ENCODE data around the gene COLEC12.
"Not testable (repeated sequence)": the region's sequence is repeated elsewhere in the genome, so short reads cannot be mapped to it uniquely, and the experiment has no call there.

The COLEC12 gene

DNA sequence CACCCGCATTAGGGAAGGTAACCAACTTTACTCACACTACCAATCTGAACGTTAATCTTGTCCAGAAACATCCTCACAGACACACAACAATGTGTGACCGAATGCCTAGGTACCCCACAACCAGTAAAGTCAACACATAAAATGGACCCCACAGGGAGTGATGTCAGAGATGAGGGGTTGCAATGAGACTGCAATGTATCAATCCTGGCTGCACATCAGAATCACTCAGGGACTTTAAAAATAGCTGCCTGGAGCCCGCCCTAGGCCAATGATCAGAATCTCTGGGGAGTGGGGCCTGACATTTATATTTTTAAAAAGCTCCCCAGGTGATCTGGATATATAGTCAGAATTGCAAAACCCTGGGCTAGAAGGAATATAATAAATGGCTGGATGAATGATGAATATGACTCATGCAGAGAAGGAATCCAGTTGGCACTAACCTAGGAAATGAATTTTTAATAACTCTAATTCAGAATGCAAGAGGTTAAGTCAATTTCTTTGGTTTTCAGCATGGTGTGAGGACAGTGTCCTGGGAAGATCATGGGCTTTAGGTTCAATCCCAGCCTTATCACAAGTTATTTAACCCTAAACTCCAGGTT lies 92.8 kb downstream of the COLEC12 start:
- no peaks in the 10 kb centered on the region for H3K27me3 ChIP-seq (ENCODE audit: control insufficient read depth, insufficient read depth, low read length)
- H3K4me3 ChIP-seq (ENCODE audit: low read length) = no peak overlapping the region
- H3K27ac ChIP-seq (ENCODE audit: low read depth, low read length) = no peak overlapping the region
- no peaks in the 10 kb centered on the region for H3K4me1 ChIP-seq (ENCODE audit: control insufficient read depth, insufficient read depth, low read length)
- H3K9ac ChIP-seq (ENCODE audit: low read length) = no peak overlapping the region
- no peaks in the 10 kb centered on the region for H3K36me3 ChIP-seq (ENCODE audit: control insufficient read depth, insufficient read depth, low read length)

DNA sequence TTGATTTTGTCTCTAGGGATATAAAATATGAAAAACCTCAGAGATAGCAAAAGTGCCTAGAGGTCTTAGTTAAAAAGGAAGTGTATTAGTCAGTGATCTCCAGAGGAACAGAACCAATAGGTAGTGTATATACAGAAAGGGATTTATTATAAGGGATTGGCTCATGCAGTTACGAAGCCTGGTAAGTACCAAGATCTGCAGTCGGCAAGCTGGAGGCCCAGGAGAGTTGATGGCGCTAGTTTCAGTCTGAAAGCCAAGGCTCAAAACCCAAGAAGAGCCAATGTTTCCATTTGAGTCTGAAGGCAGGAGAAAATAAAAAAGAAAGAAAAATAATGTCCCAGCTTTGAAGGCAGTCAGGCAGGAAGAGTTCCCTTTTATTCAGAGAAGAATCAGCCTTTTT lies 93.3 kb downstream of the COLEC12 start:
- no peak overlapping the region for H3K9ac ChIP-seq (ENCODE audit: low read length)
- H3K27me3 ChIP-seq (ENCODE audit: control insufficient read depth, insufficient read depth, low read length) = no peaks in the 10 kb centered on the region
- no peaks in the 10 kb centered on the region for H3K36me3 ChIP-seq (ENCODE audit: control insufficient read depth, insufficient read depth, low read length)
- H3K4me3 ChIP-seq (ENCODE audit: low read length) = no peak overlapping the region
- H3K27ac ChIP-seq (ENCODE audit: low read depth, low read length) = no peak overlapping the region
- H3K4me1 ChIP-seq (ENCODE audit: control insufficient read depth, insufficient read depth, low read length) = no peaks in the 10 kb centered on the region

DNA sequence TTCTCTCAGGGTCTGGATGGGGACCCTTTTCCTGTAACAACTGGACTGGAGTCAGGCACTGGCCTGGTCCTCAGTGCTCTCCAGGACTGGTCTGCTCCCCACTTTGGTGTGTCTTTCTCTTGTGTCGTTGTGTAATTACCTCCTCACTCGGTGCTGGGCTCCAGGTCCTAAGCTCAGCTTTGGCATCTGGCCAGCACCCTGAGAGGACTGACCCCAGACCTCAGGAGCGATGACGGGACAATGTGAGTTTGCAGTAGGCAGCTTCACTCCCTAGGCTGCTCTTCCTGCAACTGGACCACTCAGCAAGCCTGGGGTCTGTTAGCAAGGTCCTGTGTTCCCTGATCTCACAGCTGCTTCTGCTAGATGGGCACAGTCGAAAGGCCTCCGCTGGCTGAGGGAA lies 93.8 kb downstream of the COLEC12 start:
- Histone ChIP-seq H3K27ac (ENCODE audit: low read depth, low read length) (no peak overlapping the region), H3K4me1 (ENCODE audit: control insufficient read depth, insufficient read depth, low read length) (no peaks in the 10 kb centered on the region), H3K27me3 (ENCODE audit: control insufficient read depth, insufficient read depth, low read length) (no peaks in the 10 kb centered on the region), H3K4me3 (ENCODE audit: low read length) (no peak overlapping the region), H3K9ac (ENCODE audit: low read length) (no peak overlapping the region), H3K36me3 (ENCODE audit: control insufficient read depth, insufficient read depth, low read length) (no peaks in the 10 kb centered on the region)

DNA sequence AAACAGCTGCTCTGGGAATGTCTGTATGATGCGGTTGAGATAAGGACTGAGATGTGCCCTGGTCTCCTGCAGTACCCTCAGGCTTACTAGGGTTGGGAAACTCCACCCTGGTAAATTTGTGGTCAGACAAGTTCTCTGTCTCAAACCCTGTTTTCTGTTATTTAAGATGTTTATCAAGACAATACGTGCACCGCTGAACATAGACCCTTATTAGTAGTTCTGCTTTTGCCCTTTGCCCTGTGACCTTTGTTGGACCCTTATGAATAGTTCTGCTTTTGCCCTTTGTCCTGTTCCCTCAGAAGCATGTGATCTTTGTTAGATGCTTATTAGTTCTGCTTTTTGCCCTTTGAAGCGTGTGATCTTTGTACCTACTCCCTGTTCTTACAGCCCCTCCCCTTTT lies 95.5 kb downstream of the COLEC12 start:
- H3K36me3 ChIP-seq (ENCODE audit: control insufficient read depth, insufficient read depth, low read length); H3K27ac ChIP-seq (ENCODE audit: low read depth, low read length); H3K9ac ChIP-seq (ENCODE audit: low read length); H3K4me3 ChIP-seq (ENCODE audit: low read length); H3K27me3 ChIP-seq (ENCODE audit: control insufficient read depth, insufficient read depth, low read length); H3K4me1 ChIP-seq (ENCODE audit: control insufficient read depth, insufficient read depth, low read length): not testable (repeated sequence)

DNA sequence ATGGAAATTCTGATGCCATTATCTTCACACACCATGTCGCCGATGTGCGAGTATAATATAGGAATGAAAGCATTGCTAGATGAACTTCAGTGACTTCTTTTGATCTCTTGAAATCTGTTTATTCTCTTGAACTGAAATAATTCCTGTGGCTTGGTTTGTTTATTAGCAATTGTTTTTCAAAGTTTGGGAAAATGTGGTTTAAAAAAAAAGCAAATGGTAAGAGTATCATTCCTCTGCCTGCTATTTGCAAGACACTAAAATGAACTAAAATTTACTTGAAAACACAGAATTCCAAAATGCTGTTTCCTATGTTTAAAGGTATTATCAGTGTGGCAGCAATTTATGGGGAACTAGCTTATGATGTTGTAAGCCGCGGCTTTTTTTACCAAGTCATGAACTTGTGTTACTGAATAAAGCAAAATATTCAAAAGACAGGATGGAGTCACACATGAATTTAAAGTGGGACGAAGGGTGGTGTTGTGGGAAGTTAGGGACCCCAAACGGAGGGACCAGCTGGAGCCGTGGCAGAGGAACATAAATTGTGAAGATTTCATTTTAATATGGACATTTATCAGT lies 96.4 kb downstream of the COLEC12 start:
- Histone ChIP-seq H3K27ac (ENCODE audit: low read depth, low read length) (no peak overlapping the region), H3K27me3 (ENCODE audit: control insufficient read depth, insufficient read depth, low read length) (no peaks in the 10 kb centered on the region), H3K36me3 (ENCODE audit: control insufficient read depth, insufficient read depth, low read length) (no peaks in the 10 kb centered on the region), H3K4me3 (ENCODE audit: low read length) (no peak overlapping the region), H3K9ac (ENCODE audit: low read length) (no peak overlapping the region), H3K4me1 (ENCODE audit: control insufficient read depth, insufficient read depth, low read length) (no peaks in the 10 kb centered on the region)

DNA sequence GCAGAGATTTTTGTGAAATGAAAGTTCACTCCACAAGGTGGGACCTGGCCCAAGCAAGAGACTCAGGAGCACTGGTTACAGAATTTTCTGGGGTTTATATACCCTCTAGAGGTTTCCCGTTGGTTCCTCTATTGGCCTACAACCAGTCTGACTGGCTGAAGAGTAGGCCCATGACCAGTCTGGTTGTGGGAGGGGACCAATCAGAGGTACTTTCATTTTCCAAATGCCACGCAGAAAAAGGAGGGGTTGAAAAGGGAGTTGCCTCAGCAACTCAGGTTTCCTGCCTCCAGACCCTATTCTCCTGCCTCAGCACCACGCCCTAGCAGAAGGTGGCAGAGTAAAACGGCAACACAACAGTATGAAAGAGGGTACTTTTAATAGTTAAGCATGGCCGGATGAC lies 98.4 kb downstream of the COLEC12 start:
- H3K27me3 ChIP-seq (ENCODE audit: control insufficient read depth, insufficient read depth, low read length) = no peaks in the 10 kb centered on the region
- H3K9ac ChIP-seq (ENCODE audit: low read length) = no peak overlapping the region
- no peaks in the 10 kb centered on the region for H3K4me1 ChIP-seq (ENCODE audit: control insufficient read depth, insufficient read depth, low read length)
- no peak overlapping the region for H3K4me3 ChIP-seq (ENCODE audit: low read length)
- H3K27ac ChIP-seq (ENCODE audit: low read depth, low read length) = no peak overlapping the region
- H3K36me3 ChIP-seq (ENCODE audit: control insufficient read depth, insufficient read depth, low read length) = no peaks in the 10 kb centered on the region

DNA sequence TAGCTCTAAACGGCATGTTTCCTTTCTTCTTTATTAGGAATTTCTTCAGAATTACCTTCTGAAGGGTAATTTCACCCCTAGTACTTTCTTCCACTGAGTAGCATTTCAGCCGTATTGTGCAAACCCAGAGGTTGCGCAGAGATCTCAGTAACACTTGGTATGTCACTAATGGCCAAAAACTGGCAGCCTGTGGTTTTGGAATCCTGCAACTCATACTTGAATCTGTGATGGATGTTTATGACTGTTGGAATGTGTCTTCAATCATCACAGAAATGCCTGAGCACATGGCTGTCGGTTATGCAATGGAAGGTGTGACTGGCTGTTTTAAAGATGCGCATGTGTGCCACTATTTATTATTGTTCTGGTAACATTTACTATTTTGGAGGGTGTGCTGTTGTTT lies 100.0 kb downstream of the COLEC12 start:
- Histone ChIP-seq H3K36me3 (ENCODE audit: control insufficient read depth, insufficient read depth, low read length) (no peaks in the 10 kb centered on the region), H3K27ac (ENCODE audit: low read depth, low read length) (no peak overlapping the region), H3K9ac (ENCODE audit: low read length) (no peak overlapping the region), H3K27me3 (ENCODE audit: control insufficient read depth, insufficient read depth, low read length) (no peaks in the 10 kb centered on the region), H3K4me3 (ENCODE audit: low read length) (no peak overlapping the region), H3K4me1 (ENCODE audit: control insufficient read depth, insufficient read depth, low read length) (peaks cover 10% of the 10 kb centered on the region)

DNA sequence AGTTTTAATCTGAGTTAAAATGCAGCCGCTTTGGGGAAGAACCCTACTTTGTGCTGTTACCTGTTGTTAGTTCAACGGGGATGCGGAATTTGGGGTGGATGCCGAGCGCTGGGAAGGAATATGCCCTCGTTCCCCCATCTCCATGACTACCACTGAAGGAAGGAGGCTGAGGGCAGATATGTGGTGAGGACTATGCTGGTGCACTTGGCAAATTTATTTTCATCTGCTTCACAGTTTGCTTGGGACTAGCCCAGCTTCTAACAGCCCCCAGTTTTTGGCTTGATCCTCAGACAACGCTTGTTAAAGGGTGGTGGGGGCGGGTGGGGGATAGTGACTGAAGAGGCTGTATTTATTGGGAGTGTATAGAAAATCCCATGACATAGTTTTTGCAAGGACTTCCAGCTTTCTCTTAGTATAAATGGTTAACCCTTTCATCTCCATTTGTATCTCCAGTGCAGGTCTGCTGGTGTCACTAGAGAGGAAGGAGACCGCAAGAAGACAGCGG lies 100.8 kb downstream of the COLEC12 start:
- peaks cover 17% of the 10 kb centered on the region for H3K4me1 ChIP-seq (ENCODE audit: control insufficient read depth, insufficient read depth, low read length)
- H3K27ac ChIP-seq (ENCODE audit: low read depth, low read length) = no peak overlapping the region
- no peaks in the 10 kb centered on the region for H3K27me3 ChIP-seq (ENCODE audit: control insufficient read depth, insufficient read depth, low read length)
- no peaks in the 10 kb centered on the region for H3K36me3 ChIP-seq (ENCODE audit: control insufficient read depth, insufficient read depth, low read length)
- no peak overlapping the region for H3K9ac ChIP-seq (ENCODE audit: low read length)
- no peak overlapping the region for H3K4me3 ChIP-seq (ENCODE audit: low read length)

DNA sequence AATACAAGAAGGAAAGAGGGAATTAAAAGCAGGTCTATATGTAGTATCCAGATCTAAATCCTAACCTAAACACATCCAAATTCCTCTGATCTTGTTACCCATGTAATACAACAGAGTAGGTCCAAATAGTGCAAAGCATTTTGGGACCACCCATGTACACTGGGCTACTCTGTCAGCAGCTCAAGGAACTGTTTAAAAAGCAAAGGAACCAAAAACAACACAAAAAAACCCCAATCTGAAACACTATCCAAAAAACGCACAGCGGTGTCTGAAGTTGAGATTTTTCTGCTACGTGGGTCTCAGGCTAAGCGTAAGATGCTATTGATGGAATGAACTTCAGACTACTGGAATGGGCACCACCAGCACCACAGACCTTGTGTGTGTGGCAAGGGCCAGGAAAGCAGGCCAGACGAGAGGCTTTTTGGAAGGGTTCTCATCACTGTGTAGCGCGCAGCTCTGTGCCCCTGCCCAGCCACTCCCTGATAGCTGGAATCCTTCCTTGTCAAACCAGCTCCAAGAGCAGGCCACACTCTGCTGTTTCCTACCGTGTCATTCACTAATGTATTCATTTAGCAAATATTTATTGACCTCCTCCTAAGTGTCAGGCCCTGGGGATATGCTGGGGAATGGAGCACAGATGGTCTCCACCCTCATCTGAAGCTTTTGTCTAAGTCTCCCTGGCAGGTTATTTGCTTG lies 101.4 kb downstream of the COLEC12 start:
- H3K27me3 ChIP-seq (ENCODE audit: control insufficient read depth, insufficient read depth, low read length) = no peaks in the 10 kb centered on the region
- H3K36me3 ChIP-seq (ENCODE audit: control insufficient read depth, insufficient read depth, low read length) = no peaks in the 10 kb centered on the region
- H3K9ac ChIP-seq (ENCODE audit: low read length) = no peak overlapping the region
- H3K4me1 ChIP-seq (ENCODE audit: control insufficient read depth, insufficient read depth, low read length) = peaks cover 19% of the 10 kb centered on the region
- H3K4me3 ChIP-seq (ENCODE audit: low read length) = no peak overlapping the region
- no peak overlapping the region for H3K27ac ChIP-seq (ENCODE audit: low read depth, low read length)

DNA sequence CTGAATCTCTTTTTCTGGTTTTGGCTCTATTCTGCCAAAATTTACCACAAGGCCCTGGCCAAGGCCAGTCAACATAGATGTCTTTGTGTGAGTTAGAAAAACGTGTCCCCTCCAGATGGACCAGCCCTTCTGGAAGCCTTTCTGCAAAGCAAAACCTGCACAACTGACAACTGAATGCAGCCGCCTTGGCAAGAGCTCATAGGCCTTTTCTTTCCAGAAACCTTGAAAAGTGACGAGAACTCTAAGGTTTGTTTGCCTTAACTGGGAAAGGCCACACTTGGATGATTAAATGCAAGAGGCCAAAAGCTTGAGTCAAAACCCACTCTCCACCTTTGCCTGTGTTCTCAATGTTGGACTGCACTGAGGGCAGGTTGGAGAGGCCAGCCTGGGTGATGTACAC lies 103.9 kb downstream of the COLEC12 start:
- no peaks in the 10 kb centered on the region for H3K36me3 ChIP-seq (ENCODE audit: control insufficient read depth, insufficient read depth, low read length)
- H3K4me3 ChIP-seq (ENCODE audit: low read length) = no peak overlapping the region
- H3K9ac ChIP-seq (ENCODE audit: low read length) = no peak overlapping the region
- H3K27ac ChIP-seq (ENCODE audit: low read depth, low read length) = peak overlapping the region; percentile 77
- H3K27me3 ChIP-seq (ENCODE audit: control insufficient read depth, insufficient read depth, low read length) = no peaks in the 10 kb centered on the region
- H3K4me1 ChIP-seq (ENCODE audit: control insufficient read depth, insufficient read depth, low read length) = peaks cover 19% of the 10 kb centered on the region

DNA sequence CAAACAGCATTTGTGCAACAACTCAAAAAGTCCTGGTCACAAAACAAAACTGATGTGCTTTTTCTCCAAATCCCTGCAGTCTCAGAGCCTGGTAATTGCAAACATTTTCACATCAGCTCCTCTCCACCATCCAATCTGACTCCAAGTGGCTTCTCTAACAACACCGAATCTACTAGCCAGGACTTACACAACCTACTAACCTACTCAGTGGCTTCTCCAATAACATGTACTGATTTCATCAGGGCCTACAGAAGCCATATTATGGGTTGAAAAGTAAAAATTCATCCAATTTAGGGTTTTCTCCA lies 104.3 kb downstream of the COLEC12 start:
- Histone ChIP-seq H3K4me1 (ENCODE audit: control insufficient read depth, insufficient read depth, low read length) (peaks cover 19% of the 10 kb centered on the region), H3K36me3 (ENCODE audit: control insufficient read depth, insufficient read depth, low read length) (no peaks in the 10 kb centered on the region), H3K27ac (ENCODE audit: low read depth, low read length) (peak overlapping the region; percentile 77)

DNA sequence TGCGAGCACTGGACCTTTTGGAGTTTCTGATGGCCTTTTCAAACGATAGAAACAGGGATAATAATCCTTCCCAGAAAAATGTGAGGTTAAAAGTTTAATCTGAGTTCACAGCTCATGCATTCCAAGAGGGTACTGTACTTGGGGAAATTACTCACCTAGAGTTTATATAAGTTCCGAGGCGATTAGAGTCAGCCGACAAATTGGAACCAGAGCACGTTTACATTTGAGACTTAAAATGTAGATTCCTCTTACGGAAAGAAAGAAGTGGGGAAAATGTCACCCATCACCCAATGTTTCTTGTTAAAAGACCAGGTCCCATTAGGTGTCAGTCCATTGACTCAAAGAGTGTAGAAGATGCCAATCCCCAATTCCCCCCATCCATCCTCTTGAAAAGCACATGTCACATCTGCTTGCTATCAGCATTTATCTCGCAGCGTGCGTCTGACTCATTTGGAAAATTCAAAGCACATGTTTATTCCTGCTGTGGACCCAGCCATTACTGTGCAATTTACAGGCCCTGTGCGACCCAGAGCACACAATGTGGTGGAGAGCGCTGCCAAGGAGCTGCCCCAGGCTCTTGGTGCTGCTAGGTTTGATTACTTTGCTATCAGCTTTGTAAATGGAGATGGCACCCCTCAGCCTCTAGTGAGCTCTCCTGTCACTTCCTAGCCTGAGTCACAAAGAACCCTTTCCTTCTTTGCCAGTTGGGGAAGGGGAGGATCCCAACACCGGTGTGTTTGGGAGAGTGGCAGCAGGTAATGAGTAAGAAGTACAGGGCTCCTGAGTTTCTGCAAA lies 104.8 kb downstream of the COLEC12 start:
- Histone ChIP-seq H3K4me1 (ENCODE audit: control insufficient read depth, insufficient read depth, low read length) (peaks cover 19% of the 10 kb centered on the region), H3K9ac (ENCODE audit: low read length) (no peak overlapping the region), H3K4me3 (ENCODE audit: low read length) (no peak overlapping the region), H3K36me3 (ENCODE audit: control insufficient read depth, insufficient read depth, low read length) (no peaks in the 10 kb centered on the region), H3K27ac (ENCODE audit: low read depth, low read length) (peak overlapping the region; percentile 77), H3K27me3 (ENCODE audit: control insufficient read depth, insufficient read depth, low read length) (no peaks in the 10 kb centered on the region)

More for the DNA sequence above, 104.3 kb downstream of the COLEC12 start:
- Histone ChIP-seq H3K4me3 (ENCODE audit: low read length) (no peak overlapping the region), H3K27me3 (ENCODE audit: control insufficient read depth, insufficient read depth, low read length) (no peaks in the 10 kb centered on the region), H3K9ac (ENCODE audit: low read length) (no peak overlapping the region)

Data from rectal smooth muscle tissue (tissue), 1 donor.